KOPT-K1 (cell line): ENCODE measurements around the gene OR7C1.
"Not testable (repeated sequence)": the region's sequence is repeated elsewhere in the genome, so short reads cannot be mapped to it uniquely, and the experiment has no call there.

Experiments
- H3K27ac ChIP-seq: fragments of 200-600 bp; sonication (generic); 2 replicates; pipeline ENCODE4 v1.5.1; 2016; ENCODE audit warnings: antibody characterized with exemption, mild to moderate bottlenecking, low read depth, low read length; ENCODE audit not compliant: poor library complexity, severe bottlenecking
- H3K36me3 ChIP-seq: fragments of 200-600 bp; sonication (generic); 2 replicates; pipeline ENCODE4 v1.5.1; 2017; ENCODE audit warnings: antibody characterized with exemption, mild to moderate bottlenecking, low read length, moderate library complexity; ENCODE audit not compliant: insufficient read depth
- H3K9me3 ChIP-seq: fragments of 200-600 bp; sonication (generic); 2 replicates; pipeline ENCODE4 v1.5.1; 2017; ENCODE audit warnings: antibody characterized with exemption, low read length, mild to moderate bottlenecking; ENCODE audit not compliant: insufficient read depth, poor library complexity, severe bottlenecking

Gene OR7C1

GRCh38 chr19:14804765-14805164 is 30.2 kb downstream of the OR7C1 start:
- Histone ChIP-seq H3K27ac (no peak overlapping the region), H3K36me3 (no peaks in the 10 kb centered on the region), H3K9me3 (no peaks in the 10 kb centered on the region)

GRCh38 chr19:14798760-14799159 is 36.2 kb downstream of the OR7C1 start:
- Histone ChIP-seq H3K27ac (no peak overlapping the region), H3K9me3 (no peaks in the 10 kb centered on the region), H3K36me3 (no peaks in the 10 kb centered on the region)

DNA sequence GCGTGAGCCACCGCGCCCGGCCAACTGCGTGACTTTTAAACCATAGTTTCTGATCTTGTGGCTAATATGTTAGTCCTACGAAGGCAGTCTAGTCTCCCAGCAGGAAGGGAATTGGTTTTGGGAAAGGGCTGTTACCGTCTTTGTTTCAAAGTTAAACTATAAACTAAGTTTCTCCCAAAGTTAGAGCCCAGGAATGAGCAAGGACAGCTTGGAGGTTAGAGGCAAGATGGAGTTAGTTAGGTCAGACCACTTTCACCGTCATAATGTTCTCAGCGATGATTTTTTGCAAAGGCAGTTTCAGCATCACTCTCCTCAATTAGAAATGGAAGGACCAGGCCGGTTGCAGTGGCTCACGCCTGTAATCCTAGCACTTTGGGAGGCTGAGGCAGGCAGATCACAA is 39.0 kb downstream of the OR7C1 start:
- Histone ChIP-seq H3K27ac (no peak overlapping the region), H3K9me3 (no peaks in the 10 kb centered on the region), H3K36me3 (no peaks in the 10 kb centered on the region)

DNA sequence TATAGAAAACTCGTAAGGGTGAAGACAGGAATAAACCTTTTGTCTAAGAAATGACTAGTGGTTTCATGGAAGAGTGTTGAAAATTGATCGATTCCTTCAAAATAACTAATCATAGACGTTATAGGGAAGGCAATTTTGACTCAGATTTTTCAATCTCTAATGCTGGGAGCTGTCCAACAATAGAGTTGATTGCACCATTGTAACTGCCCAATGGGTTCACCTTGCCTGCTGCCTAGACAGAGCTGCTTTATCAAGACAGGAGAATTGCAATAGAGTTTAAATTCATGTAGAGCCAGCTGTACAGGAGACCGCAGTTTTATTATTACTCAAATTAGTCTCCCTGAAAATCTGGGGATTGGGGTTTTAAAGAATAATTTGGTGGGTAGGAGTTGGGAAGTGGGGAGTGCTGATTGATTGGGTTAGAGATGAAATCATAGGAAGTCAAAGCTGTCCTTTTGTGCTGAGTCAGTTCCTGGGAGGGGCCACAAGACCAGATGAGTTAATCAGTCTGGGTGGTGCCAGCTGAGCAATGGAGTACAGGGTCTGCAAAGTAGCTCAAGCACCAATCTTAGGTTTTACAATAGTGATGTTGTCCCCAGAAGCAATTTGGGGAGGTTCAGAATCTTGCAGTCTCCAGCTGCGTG is 39.8 kb downstream of the OR7C1 start:
- H3K27ac ChIP-seq, result no peak overlapping the region
- no peaks in the 10 kb centered on the region for H3K9me3 ChIP-seq
- no peaks in the 10 kb centered on the region for H3K36me3 ChIP-seq

DNA sequence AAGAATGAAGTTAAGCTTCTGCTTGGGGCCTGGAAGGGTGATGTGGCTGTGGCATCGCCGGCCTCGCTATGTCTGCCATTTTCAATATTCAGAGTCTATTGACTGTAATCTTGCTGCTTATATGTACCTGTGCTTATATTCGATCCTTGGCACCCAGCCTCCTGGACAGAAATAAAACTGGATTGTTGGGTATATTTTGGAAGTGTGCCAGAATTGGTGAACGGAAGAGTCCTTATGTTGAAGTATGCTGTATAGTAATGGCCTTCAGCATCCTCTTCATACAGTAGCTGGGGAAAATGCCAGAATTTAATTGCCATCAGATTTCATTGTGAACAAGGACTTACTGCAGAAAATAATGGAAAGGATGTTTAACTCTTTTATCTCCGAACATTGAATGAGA is 42.7 kb downstream of the OR7C1 start:
- H3K27ac ChIP-seq, H3K9me3 ChIP-seq: not testable (repeated sequence)

GRCh38 chr19:14786421-14786851 is 48.5 kb downstream of the OR7C1 start:
- no peak overlapping the region for H3K27ac ChIP-seq
- H3K36me3 ChIP-seq, result no peaks in the 10 kb centered on the region
- no peaks in the 10 kb centered on the region for H3K9me3 ChIP-seq

More for the DNA sequence above, 42.7 kb downstream of the OR7C1 start:
- not testable (repeated sequence) for H3K36me3 ChIP-seq

DNA sequence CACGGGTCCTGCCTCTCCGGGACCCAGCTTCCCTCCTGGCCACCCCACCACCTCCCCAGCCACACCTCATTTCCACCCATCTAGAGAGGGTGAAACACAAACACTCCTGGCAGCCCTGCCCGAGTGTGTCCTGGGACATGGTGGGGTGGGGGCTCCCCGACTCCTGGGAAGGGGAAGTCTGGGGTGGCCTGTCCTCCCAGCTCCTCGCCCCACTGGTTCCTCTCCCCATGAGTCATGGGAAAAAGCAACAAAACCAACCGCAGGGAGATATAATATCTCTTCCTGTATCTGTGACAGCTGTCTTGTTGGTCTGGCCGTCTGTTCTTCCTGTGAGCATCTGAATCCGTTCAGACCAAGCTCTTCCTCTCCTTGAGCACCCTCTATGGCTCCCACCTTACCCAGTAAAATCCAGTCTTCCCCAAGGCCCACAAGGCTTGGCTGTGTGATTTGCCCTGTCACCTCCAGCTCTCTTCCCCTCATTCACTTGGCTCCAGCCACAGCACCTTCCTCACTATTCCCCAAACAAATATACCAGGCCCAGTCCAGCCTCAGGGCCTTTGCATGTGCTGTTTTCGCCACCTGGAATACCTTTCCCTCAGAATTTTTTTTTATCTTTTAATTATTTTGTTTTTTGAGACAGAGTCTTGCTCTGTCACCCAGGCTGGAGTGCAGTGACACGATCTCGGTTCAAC is 49.7 kb downstream of the OR7C1 start:
- H3K9me3 ChIP-seq, H3K36me3 ChIP-seq, H3K27ac ChIP-seq: not testable (repeated sequence)

DNA sequence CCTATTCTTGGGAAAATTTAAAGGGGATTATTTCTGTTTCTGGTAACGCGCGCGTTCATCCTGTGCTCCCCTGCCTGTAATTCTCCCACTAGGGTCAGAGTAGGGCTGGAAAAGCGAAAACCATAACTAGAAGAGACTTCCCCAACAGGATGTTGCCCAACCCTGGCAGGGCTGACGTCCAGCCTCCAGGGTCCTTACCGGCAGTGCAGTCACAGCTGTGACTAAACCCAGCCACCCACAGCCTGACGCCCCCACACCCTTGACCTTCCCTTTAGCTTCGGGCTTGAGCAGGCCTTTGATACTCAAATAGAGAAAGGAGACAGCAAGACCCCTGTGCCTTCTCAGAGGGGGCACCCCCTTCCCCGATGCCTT is 50.3 kb downstream of the OR7C1 start:
- H3K36me3 ChIP-seq, H3K9me3 ChIP-seq, H3K27ac ChIP-seq: not testable (repeated sequence)

GRCh38 chr19:14783410-14783998 is 51.5 kb downstream of the OR7C1 start:
- not testable (repeated sequence) for H3K36me3 ChIP-seq, H3K9me3 ChIP-seq, H3K27ac ChIP-seq

DNA sequence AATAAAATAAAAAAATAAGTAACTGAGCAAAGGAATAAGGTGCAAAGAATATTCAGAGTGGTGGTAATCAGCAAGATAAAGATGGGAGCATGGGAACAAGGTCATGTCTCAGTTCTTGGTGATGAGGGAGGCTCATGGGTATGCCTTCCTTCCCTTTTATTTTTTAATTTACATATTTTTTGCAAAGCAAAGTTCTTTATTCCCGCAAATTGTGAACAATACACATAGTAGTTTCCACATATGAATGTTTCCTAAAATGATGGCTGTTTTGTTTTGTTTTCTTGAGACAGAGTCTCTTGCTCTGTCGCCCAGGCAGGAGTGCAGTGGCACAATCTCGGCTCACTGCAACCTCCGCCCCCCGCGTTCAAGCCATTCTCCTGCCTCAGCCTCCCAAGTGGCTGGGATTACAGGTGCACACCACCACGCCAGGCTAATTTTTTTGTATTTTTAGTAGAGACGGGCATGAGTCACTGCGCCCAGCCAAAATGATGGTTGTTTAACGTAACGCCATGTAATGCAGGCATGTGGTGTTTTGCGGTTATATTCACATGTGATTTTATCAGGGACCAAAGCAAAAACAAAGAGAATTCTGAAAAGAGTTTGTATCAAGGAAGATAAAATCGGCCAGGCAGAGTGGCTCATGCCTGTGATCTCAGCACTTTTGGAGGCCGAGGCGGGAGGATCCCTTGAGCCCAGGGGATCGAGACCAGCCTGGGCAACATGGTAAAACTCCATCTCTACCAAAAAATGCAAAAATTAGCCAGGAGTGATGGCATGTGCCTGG is 52.2 kb downstream of the OR7C1 start:
- Histone ChIP-seq H3K9me3 (no peaks in the 10 kb centered on the region), H3K27ac (no peak overlapping the region), H3K36me3 (no peaks in the 10 kb centered on the region)

DNA sequence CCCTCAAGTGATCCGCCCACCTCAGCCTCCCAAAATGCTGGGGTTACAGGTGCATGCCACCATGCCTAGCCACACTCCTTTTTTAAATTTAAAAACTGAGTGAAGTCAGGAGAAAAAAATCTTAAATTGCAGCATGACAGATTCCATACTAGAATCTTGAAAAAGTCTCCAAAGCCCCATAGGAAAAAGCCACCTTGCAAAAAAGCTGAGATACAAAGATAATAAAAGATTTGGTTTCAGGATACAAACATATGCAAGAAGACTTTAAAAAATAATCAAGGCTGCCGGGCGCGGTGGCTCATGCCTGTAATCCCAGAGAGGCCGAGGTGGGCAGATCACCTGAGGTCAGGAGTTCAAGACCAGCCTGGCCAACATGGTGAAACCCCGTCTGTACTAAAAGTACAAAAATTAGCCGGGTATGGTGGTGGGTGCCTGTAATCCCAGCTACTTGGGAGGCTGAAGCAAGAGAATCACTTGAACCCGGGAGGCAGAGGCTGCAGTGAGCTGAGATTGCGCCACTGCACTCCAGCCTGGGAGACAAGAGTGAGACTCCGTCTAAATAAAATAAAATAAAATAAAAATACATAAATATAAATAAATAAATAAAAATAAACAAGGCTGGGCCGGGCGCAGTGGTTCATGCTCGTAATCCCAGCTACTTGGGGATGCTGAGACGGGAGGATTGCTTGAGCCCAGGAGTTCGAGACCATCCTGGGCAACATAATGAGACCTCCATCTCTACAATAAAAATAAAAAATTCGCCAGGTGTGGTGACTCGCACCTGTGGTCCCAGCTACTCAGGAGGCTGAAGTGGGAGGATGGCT is 53.1 kb downstream of the OR7C1 start:
- H3K27ac ChIP-seq, H3K9me3 ChIP-seq, H3K36me3 ChIP-seq: not testable (repeated sequence)

DNA sequence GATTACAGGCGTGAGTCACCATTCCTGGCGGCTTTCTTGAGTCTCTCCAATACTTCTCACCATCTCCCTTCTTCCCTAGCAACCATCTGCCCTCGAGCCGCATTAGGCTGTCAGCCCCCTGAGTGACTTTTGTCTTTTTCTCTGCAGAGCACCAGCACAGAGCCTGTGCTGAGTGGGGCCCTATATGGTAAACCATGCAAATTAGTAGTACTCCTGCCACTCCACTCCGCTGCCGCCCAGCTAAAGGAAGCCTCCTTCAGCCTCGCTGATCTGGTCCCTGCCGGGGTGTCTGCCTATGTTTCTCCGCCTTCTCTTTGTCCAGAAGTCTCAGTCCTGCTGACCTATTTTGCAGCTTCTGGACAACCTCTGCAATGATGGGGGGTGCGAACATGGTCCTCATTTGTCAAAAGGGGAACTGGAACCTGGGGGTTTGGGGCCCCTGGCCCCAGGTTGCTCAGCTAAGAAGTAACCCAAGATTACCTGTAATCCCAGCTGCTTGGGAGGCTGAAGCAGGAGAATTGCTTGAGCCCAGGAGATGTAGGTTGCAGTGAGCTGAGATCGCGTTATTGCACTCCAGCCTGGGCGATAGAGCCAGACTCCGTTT is 54.3 kb downstream of the OR7C1 start:
- H3K36me3 ChIP-seq, result not testable (repeated sequence)

DNA sequence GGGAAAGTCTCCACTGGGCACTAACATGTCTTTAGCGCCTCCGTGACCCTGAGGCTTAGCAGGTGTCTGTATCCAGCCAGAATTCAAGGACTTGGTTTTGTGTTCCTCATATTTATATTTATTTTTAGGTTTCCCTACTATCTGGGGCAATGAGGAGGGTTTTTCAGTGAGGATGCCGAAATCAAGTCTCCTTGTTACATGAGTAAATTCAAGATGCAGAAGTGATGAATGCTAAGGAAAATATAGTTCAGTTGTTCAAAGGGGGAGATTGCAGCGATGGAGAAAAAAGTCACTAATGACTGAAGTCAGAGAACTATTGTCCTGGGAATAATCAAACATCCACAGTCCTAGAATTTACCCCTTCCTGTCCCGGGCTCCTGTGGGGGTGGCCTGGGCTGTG is 55.8 kb downstream of the OR7C1 start:
- Histone ChIP-seq H3K9me3 (no peaks in the 10 kb centered on the region), H3K27ac (no peak overlapping the region), H3K36me3 (no peaks in the 10 kb centered on the region)

More for the DNA sequence above, 54.3 kb downstream of the OR7C1 start:
- not testable (repeated sequence) for H3K9me3 ChIP-seq, H3K27ac ChIP-seq

GRCh38 chr19:14778110-14778845 is 56.7 kb downstream of the OR7C1 start, which contains the start of gene ADGRE2:
ADGRE2 (minus strand) TSS chr19:14778560; CDS start chr19:14776756, 1,804 bp downstream.
- H3K27ac ChIP-seq, H3K9me3 ChIP-seq, H3K36me3 ChIP-seq: not testable (repeated sequence)
